ENCODE measurements around the gene IFI27. TPM values are rescaled to one million over a fixed set of nuclear protein-coding genes. Genes with fewer than 3 reads are reported as not detected.

Gene IFI27
- total and polyA plus RNA-seq, 2 of the 8 experiments (the other 6 are each of a cell fraction or from before 2014, with no cell fraction given): 0.76 to 2.2 TPM

DNA sequence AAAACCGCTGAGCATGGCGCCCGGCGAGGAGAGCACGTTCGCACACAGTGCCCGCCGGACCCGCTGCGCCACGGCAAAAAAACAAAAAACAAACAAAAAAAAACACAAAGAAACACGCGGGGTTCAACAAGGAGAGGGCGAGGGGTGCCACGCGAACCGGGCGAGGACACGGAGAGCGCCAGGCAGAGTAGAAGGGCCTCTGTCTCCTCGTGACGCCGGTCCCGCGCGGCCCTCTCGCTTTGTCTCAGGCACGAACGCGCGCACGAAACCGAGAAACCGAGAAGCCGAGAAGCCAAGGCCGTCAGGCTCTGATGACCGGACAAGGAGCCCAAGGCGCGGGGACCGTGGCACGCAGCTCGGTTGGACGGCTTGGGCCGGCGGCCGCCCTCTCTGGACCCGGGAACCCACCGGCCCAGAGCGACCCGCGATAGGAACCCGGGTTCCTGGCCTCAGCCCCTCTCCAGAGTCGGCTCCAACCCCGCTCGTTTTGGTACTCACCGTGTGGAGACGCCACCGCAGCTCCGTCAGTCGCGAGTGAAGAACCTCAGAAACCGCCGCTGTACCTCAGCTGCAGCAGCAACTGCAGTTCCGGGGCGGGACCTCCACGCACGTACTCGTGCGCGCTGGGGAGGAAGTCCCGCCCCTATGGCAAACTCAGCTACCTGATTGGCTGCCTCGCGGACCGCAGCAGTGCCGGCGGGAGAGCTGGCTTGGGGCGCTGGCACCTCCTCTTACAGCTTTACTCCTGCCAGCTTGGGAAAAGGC lies 29.7 kb upstream of the IFI27 start, which contains the start of the genes DDX24 and IFI27L1 (continued):
- TF ChIP-seq EP300 (IDR thresholded peaks at IDR 0.05; ENCODE audit: borderline replicate concordance in 1 of 2, low read depth in 2 of 2, low read length in 2 of 2) (no peak), TEAD4 (IDR thresholded peaks at IDR 0.05; ENCODE audit: low read depth, low read length) (no peak), SP2 (IDR thresholded peaks at IDR 0.05; ENCODE audit: low read length) (peak; percentile 56), HDAC6 (IDR thresholded peaks at IDR 0.05; ENCODE audit: low read depth, low read length) (no peak), JUND (IDR thresholded peaks at IDR 0.05; ENCODE audit: low read length) (no peak), FOSL1 (IDR thresholded peaks at IDR 0.05; ENCODE audit: insufficient read depth, low read depth, low read length) (no peak), HDAC2 (IDR thresholded peaks at IDR 0.05; ENCODE audit: borderline replicate concordance in 1 of 2, low read depth in 2 of 2, low read length in 2 of 2) (0 out of 4 replicates have a peak, but pooled peaks of 1 of the 2 experiments have one; percentile 33), GABPA (IDR thresholded peaks at IDR 0.05; ENCODE audit: borderline replicate concordance, insufficient read depth, low read length) (peak; percentile 85), KDM1A (IDR thresholded peaks at IDR 0.05; ENCODE audit: borderline replicate concordance, low read length) (no peak), SP4 (IDR thresholded peaks at IDR 0.05; ENCODE audit: low read length) (no peak), ZNF274 (IDR thresholded peaks at IDR 0.05; ENCODE audit: borderline replicate concordance, extremely low read depth, low read length) (no peak), EGR1 (IDR thresholded peaks at IDR 0.05; ENCODE audit: borderline replicate concordance, low read depth, low read length) (no peak), CBX5 (IDR thresholded peaks at IDR 0.05; ENCODE audit: low read depth, low read length) (no peak), YY1 (IDR thresholded peaks at IDR 0.05; ENCODE audit: low read depth, low read length) (0 out of 2 replicates have a peak, but pooled peaks have one; percentile 40), CHD1 (IDR thresholded peaks at IDR 0.05; ENCODE audit: low read depth, low read length) (no peak), CEBPB (IDR thresholded peaks at IDR 0.05; ENCODE audit: low read depth, low read length) (no peak), POLR2A (IDR thresholded peaks at IDR 0.05; ENCODE audit: control extremely low read depth in 1 of 2, low read depth in 2 of 2, low read length in 2 of 2) (peak in 1 of 2 experiments; percentile 76; a peak in 2 of 3 replicates), TAF1 (IDR thresholded peaks at IDR 0.05; ENCODE audit: low read depth, low read length) (peak; percentile 76), CHD2 (IDR thresholded peaks at IDR 0.05; ENCODE audit: low read length) (peak; percentile 50; the same call in 1 of the 2 replicates)
- TF ChIP-seq, protein P1, sequence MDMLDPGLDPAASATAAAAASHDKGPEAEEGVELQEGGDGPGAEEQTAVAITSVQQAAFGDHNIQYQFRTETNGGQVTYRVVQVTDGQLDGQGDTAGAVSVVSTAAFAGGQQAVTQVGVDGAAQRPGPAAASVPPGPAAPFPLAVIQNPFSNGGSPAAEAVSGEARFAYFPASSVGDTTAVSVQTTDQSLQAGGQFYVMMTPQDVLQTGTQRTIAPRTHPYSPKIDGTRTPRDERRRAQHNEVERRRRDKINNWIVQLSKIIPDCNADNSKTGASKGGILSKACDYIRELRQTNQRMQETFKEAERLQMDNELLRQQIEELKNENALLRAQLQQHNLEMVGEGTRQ (IDR thresholded peaks at IDR 0.05; ENCODE audit: low read length): no peak
- TF ChIP-seq, protein P2, sequence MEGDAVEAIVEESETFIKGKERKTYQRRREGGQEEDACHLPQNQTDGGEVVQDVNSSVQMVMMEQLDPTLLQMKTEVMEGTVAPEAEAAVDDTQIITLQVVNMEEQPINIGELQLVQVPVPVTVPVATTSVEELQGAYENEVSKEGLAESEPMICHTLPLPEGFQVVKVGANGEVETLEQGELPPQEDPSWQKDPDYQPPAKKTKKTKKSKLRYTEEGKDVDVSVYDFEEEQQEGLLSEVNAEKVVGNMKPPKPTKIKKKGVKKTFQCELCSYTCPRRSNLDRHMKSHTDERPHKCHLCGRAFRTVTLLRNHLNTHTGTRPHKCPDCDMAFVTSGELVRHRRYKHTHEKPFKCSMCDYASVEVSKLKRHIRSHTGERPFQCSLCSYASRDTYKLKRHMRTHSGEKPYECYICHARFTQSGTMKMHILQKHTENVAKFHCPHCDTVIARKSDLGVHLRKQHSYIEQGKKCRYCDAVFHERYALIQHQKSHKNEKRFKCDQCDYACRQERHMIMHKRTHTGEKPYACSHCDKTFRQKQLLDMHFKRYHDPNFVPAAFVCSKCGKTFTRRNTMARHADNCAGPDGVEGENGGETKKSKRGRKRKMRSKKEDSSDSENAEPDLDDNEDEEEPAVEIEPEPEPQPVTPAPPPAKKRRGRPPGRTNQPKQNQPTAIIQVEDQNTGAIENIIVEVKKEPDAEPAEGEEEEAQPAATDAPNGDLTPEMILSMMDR (IDR thresholded peaks at IDR 0.05; ENCODE audit: control extremely low read depth in 1 of 3, insufficient read depth in 1 of 3, low read depth in 1 of 3, low read length in 3 of 3): no peak
